Measurements from ENCODE around the gene SDK1. TPM values are rescaled to one million over a fixed set of nuclear protein-coding genes. Genes with fewer than 3 reads are reported as not detected.

SDK1 gene
- total RNA-seq, 2 experiments from 2014 or later, result 0.25 to 0.78 TPM

DNA sequence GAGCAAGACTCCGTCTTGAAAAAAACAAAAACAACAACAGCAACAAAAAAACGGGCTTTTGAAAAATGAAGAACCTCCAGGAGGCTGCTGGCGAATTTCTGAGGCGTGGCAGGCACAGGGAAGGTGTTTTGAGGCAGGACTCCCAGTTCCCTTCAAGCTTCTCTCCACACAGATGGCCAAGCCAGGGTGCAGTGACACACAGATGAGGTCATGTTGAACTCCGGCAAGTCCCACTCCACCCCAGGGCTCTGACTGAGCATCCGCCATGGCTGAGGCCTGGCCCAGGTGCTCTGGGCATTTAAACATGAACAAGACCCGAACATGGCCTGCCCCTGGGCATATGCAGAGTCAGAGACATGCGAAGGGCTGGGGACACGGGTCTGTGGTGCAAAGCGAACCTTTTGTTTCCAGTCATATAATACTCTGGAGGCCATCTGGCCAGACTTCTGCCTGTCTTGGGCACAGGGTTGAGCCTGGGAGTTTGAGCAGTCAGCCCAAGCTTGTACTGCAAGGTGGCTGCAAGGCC, 866.4 kb downstream of the SDK1 start:
- ATAC-seq, result no peak
- Mint-ChIP-seq H3K4me1 (ENCODE audit: low read depth) (no peaks in the 10 kb centered on the region), H3K27ac (no peak overlapping the region), H3K36me3 (ENCODE audit: low read depth) (no peaks in the 10 kb centered on the region), H3K27me3 (no peaks in the 10 kb centered on the region), H3K4me3 (no peak overlapping the region), H3K9me3 (no peaks in the 10 kb centered on the region)
- DNase-seq, result no peak
- CTCF ChIA-PET, result no interaction called here
- intact Hi-C loops (cut with micrococcal nuclease), result no loop called here
- POLR2A ChIA-PET, result interaction anchor here (0.6 kb wide), 1 partner anchor 532 kb away, joined by 3 read pairs; no protein-coding TSS in a partner anchor
- TF ChIP-seq, protein P1, sequence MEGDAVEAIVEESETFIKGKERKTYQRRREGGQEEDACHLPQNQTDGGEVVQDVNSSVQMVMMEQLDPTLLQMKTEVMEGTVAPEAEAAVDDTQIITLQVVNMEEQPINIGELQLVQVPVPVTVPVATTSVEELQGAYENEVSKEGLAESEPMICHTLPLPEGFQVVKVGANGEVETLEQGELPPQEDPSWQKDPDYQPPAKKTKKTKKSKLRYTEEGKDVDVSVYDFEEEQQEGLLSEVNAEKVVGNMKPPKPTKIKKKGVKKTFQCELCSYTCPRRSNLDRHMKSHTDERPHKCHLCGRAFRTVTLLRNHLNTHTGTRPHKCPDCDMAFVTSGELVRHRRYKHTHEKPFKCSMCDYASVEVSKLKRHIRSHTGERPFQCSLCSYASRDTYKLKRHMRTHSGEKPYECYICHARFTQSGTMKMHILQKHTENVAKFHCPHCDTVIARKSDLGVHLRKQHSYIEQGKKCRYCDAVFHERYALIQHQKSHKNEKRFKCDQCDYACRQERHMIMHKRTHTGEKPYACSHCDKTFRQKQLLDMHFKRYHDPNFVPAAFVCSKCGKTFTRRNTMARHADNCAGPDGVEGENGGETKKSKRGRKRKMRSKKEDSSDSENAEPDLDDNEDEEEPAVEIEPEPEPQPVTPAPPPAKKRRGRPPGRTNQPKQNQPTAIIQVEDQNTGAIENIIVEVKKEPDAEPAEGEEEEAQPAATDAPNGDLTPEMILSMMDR (IDR thresholded peaks at IDR 0.05), result no peak

DNA sequence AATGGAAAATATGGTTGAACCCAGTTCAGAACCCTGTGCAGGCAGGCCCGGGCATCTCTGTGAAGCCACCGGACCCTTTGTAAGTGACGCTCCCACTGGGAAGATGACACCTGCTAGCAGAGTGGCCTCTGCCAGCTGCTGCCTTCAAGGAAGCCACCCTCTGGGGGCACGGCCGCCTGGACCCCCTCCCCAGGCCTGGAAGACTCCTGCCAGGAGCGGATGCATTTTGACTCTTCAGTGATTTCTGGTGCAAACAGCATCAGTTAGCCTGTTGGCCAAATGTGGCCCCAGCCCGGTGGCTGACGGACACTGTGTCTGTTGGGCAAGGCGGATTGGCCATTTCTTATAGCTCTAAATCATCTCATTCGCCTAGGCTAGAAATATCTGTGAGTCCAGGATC, 867.0 kb downstream of the SDK1 start:
- DNase-seq, result no peak
- H3K4me3 Mint-ChIP-seq, result no peak overlapping the region
- no peaks in the 10 kb centered on the region for H3K4me1 Mint-ChIP-seq (ENCODE audit: low read depth)
- H3K36me3 Mint-ChIP-seq (ENCODE audit: low read depth), result no peaks in the 10 kb centered on the region
- intact Hi-C loops (cut with micrococcal nuclease), result no loop called here
- no peak overlapping the region for H3K27ac Mint-ChIP-seq
- ChIA-PET CTCF (no interaction called here), POLR2A (interaction anchor here (1.0 kb wide), 1 partner anchor 10 kb away, joined by 3 read pairs; no protein-coding TSS in a partner anchor)
- no peak for ATAC-seq
- TF ChIP-seq, protein P1 (IDR thresholded peaks at IDR 0.05), result no peak
- H3K9me3 Mint-ChIP-seq, result no peaks in the 10 kb centered on the region
- no peaks in the 10 kb centered on the region for H3K27me3 Mint-ChIP-seq

DNA sequence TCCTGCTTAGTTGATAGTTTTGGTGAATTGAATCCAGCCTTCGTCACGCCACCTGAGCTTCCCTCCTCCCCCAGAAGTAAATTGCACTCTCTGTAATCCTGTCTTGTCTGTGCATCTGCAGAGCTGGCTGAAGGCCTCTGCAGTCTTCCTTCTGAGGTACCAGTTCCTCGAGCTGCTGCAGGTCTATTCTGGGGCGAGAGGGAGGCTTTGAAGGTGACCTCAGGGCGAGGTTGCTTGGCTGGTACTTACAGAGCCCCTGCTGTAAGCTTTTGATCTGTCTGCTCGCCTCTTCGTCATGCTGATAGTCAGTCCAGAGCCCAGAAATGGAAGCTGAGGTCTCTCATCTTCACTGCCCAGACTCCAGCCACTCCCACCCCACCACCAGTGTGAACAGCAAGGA, 867.5 kb downstream of the SDK1 start:
- no peak for ATAC-seq
- Mint-ChIP-seq H3K27ac (no peak overlapping the region), H3K27me3 (no peaks in the 10 kb centered on the region), H3K9me3 (no peaks in the 10 kb centered on the region), H3K4me1 (ENCODE audit: low read depth) (no peaks in the 10 kb centered on the region), H3K36me3 (ENCODE audit: low read depth) (no peaks in the 10 kb centered on the region), H3K4me3 (no peak overlapping the region)
- TF ChIP-seq, protein P1 (IDR thresholded peaks at IDR 0.05), result no peak
- ChIA-PET CTCF (no interaction called here), POLR2A (interaction anchor here (1.0 kb wide), 1 partner anchor 10 kb away, joined by 3 read pairs; no protein-coding TSS in a partner anchor)
- intact Hi-C loops (cut with micrococcal nuclease), result no loop called here
- DNase-seq, result no peak

DNA sequence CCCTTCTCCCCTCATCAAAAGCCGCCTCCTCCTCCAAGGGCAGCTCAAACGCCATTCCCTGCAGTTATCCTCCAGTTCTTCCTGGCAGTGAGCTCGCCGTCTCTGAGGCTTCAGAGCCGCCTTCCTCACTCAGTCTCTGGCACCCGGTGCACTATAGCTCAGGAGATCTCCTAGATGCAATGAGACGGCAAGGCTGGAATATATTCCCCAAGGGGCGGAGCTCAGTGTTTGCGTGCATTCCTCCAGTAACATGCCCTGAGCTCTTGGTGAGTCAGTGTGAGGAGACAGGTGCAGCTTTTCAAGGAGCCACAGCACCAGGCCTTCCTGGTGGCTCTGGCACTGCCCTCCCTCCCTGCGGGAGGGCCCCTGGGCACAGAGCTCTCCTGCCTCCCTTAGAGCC, 868.4 kb downstream of the SDK1 start:
- no peak for ATAC-seq
- Mint-ChIP-seq H3K4me3 (no peak overlapping the region), H3K4me1 (ENCODE audit: low read depth) (no peaks in the 10 kb centered on the region), H3K27me3 (no peaks in the 10 kb centered on the region), H3K9me3 (no peaks in the 10 kb centered on the region), H3K36me3 (ENCODE audit: low read depth) (no peaks in the 10 kb centered on the region), H3K27ac (no peak overlapping the region)
- TF ChIP-seq, protein P1 (IDR thresholded peaks at IDR 0.05), result no peak
- no peak for DNase-seq
- POLR2A ChIA-PET, result no interaction called here
- intact Hi-C loops (cut with micrococcal nuclease), result no loop called here
- CTCF ChIA-PET, result no interaction called here

DNA sequence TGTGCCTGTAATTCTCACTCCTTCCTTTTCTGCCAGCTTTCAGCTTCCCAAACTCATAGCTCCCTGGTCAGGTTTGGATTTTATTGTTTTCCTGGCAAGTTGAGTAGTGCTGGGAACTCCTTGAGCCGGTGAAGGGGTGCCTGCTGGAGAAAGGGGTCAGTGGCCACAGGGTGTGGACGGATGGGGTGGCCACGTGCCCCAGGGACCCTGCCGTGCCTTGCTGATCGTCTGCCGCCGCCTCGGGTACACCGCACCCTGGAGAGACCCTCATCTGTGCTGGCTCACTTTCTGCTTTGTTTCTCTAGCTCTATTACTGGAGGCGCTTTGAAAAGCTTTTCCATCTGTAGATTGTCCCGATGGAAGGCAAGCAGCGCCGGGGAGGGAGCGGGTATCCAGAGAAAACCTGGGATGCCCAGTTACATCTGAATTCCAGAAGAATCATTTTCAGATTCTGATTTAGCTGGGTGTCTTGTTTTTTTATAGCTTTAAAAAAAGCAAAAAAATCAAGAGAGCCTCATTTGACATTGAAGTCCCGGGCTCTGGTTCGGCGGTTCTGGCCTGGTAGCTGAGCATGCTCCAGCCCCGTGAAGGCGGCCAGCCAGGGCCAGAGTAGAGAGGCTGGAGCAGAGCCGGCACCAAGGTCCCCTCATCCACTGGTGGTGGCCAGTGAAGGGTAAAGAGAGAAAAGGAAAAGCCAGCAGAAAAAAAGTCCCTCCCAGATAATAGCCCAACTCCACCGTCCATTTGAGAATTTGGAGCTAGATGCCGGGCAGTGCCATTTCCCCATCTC, 870.1 kb downstream of the SDK1 start:
- ChIA-PET POLR2A (no interaction called here), CTCF (no interaction called here)
- no peaks in the 10 kb centered on the region for H3K9me3 Mint-ChIP-seq
- DNase-seq (no peak), ATAC-seq (no peak)
- no peaks in the 10 kb centered on the region for H3K4me1 Mint-ChIP-seq (ENCODE audit: low read depth)
- TF ChIP-seq, protein P1 (IDR thresholded peaks at IDR 0.05), result no peak
- no peaks in the 10 kb centered on the region for H3K27me3 Mint-ChIP-seq
- H3K27ac Mint-ChIP-seq, result no peak overlapping the region
- intact Hi-C loops (cut with micrococcal nuclease), result no loop called here
- H3K36me3 Mint-ChIP-seq (ENCODE audit: low read depth), result no peaks in the 10 kb centered on the region
- H3K4me3 Mint-ChIP-seq, result no peak overlapping the region

All from activated CD8-positive, alpha-beta T cell treated with anti-CD3 and anti-CD28 coated beads for 36 hours (primary cell).